Measurements from ENCODE around the gene TRIM8.

TRIM8 gene

GRCh38 chr10:102615361-102615760 is 28.9 kb upstream of the TRIM8 start:
- DNase-seq (ENCODE audit: low read depth in 4 of 4, low spot score in 1 of 4): no peak

- no peak for DNase-seq (ENCODE audit: low read depth in 4 of 4, low spot score in 1 of 4)
These were observed 28.1 kb upstream of the TRIM8 start for GRCh38 chr10:102616066-102616770.

- no peak for DNase-seq (ENCODE audit: low read depth in 4 of 4, low spot score in 1 of 4)
These were observed 27.2 kb upstream of the TRIM8 start for GRCh38 chr10:102617041-102617440.

- DNase-seq (ENCODE audit: low read depth in 4 of 4, low spot score in 1 of 4): no peak
These were observed 26.5 kb upstream of the TRIM8 start for GRCh38 chr10:102617816-102618215.

- no peak for DNase-seq (ENCODE audit: low read depth in 4 of 4, low spot score in 1 of 4)
These were observed 24.8 kb upstream of the TRIM8 start for GRCh38 chr10:102619281-102619981.

- no peak for DNase-seq (ENCODE audit: low read depth in 4 of 4, low spot score in 1 of 4)
These were observed 24.1 kb upstream of the TRIM8 start for GRCh38 chr10:102620138-102620590.

- DNase-seq (ENCODE audit: low read depth in 4 of 4, low spot score in 1 of 4): no peak
These were observed 23.5 kb upstream of the TRIM8 start for GRCh38 chr10:102620591-102621442.

GRCh38 chr10:102621443-102622325 is 22.6 kb upstream of the TRIM8 start:
- no peak for DNase-seq (ENCODE audit: low read depth in 4 of 4, low spot score in 1 of 4)

GRCh38 chr10:102624094-102624493 is 20.2 kb upstream of the TRIM8 start:
- no peak for DNase-seq (ENCODE audit: low read depth in 4 of 4, low spot score in 1 of 4)

GRCh38 chr10:102624751-102625645 is 19.3 kb upstream of the TRIM8 start:
- DNase-seq (ENCODE audit: low read depth in 4 of 4, low spot score in 1 of 4): no peak

GRCh38 chr10:102626026-102626685 is 18.1 kb upstream of the TRIM8 start:
- no peak for DNase-seq (ENCODE audit: low read depth in 4 of 4, low spot score in 1 of 4)

GRCh38 chr10:102627291-102627735 is 17.0 kb upstream of the TRIM8 start:
- no peak for DNase-seq (ENCODE audit: low read depth in 4 of 4, low spot score in 1 of 4)

- no peak for DNase-seq (ENCODE audit: low read depth in 4 of 4, low spot score in 1 of 4)
These were observed 16.5 kb upstream of the TRIM8 start for GRCh38 chr10:102627736-102628293.

GRCh38 chr10:102628451-102628911 is 15.8 kb upstream of the TRIM8 start:
- DNase-seq (ENCODE audit: low read depth in 4 of 4, low spot score in 1 of 4): no peak

GRCh38 chr10:102629661-102630614 is 14.3 kb upstream of the TRIM8 start:
- no peak for DNase-seq (ENCODE audit: low read depth in 4 of 4, low spot score in 1 of 4)

GRCh38 chr10:102630663-102631062 is 13.6 kb upstream of the TRIM8 start:
- no peak for DNase-seq (ENCODE audit: low read depth in 4 of 4, low spot score in 1 of 4)

GRCh38 chr10:102631525-102632393 is 12.5 kb upstream of the TRIM8 start:
- no peak for DNase-seq (ENCODE audit: low read depth in 4 of 4, low spot score in 1 of 4)

Data from stimulated activated CD4-positive, alpha-beta T cell treated with anti-CD3 and anti-CD28 coated beads, Interleukin-1b, Interleukin-23, amount 100 ng/mL, for 24 hours (primary cell).